ENCODE data around the gene INSRR.

DNA sequence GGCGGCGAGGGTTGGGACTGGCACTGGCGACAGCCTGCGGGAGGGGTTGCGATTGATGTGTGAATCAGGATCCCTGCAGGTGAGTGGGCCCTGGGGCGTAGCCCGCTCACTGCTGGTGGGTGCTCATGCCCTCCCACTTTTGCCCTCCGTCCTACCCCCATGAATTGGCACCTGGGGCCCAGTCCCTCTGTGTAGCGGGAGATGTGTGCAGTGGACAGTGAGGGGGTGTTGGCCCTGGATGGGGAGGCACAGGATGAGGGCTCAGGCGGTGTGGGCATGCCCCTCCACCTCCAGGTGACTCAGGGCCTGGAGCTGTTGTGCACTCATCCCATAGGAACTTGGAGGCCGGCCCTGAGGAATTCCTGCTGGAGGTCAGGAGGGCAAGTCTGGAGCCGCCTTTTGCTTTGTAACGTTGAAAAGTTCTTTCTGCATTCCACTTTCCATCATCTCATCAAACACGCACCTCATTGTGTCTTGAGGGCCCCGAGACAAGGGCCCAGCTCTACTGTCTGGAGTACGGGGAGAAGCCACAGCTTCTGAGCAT lies 37.6 kb upstream of the INSRR start:
- TF ChIP-seq, protein P1, sequence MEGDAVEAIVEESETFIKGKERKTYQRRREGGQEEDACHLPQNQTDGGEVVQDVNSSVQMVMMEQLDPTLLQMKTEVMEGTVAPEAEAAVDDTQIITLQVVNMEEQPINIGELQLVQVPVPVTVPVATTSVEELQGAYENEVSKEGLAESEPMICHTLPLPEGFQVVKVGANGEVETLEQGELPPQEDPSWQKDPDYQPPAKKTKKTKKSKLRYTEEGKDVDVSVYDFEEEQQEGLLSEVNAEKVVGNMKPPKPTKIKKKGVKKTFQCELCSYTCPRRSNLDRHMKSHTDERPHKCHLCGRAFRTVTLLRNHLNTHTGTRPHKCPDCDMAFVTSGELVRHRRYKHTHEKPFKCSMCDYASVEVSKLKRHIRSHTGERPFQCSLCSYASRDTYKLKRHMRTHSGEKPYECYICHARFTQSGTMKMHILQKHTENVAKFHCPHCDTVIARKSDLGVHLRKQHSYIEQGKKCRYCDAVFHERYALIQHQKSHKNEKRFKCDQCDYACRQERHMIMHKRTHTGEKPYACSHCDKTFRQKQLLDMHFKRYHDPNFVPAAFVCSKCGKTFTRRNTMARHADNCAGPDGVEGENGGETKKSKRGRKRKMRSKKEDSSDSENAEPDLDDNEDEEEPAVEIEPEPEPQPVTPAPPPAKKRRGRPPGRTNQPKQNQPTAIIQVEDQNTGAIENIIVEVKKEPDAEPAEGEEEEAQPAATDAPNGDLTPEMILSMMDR (conservative IDR thresholded peaks at IDR 0.05), result no peak
- TF ChIP-seq EZH2 (IDR thresholded peaks at IDR 0.05; ENCODE audit: low read depth), result no peak

Data from PC-9 (cell line).